ENCODE measurements around the gene ASCL2.
"Not testable (repeated sequence)": the region's sequence is repeated elsewhere in the genome, so short reads cannot be mapped to it uniquely, and the experiment has no call there.

ASCL2 gene

GRCh38 chr11:2258501-2259465, 11.6 kb downstream of the ASCL2 start:
- DNase-seq = no peak

GRCh38 chr11:2256951-2257700, 13.3 kb downstream of the ASCL2 start:
- DNase-seq = peak; percentile 34

GRCh38 chr11:2256293-2256913, 14.0 kb downstream of the ASCL2 start:
- DNase-seq = no peak

- DNase-seq = no peak
Measured at GRCh38 chr11:2252018-2252417, 18.4 kb downstream of the ASCL2 start.

- no peak for DNase-seq
Measured at GRCh38 chr11:2251138-2251537, 19.2 kb downstream of the ASCL2 start.

- no peak for DNase-seq
Measured at GRCh38 chr11:2250485-2250884, 19.9 kb downstream of the ASCL2 start.

GRCh38 chr11:2250041-2250440, 20.3 kb downstream of the ASCL2 start:
- DNase-seq = no peak

GRCh38 chr11:2249189-2249916, 21.0 kb downstream of the ASCL2 start:
- DNase-seq = no peak

GRCh38 chr11:2248762-2249161, 21.6 kb downstream of the ASCL2 start:
- no peak for DNase-seq

- DNase-seq = no peak
Measured at GRCh38 chr11:2248242-2248641, 22.1 kb downstream of the ASCL2 start.

- DNase-seq = no peak
Measured at GRCh38 chr11:2247496-2247895, 22.9 kb downstream of the ASCL2 start.

- no peak for DNase-seq
Measured at GRCh38 chr11:2240834-2241233, 29.6 kb downstream of the ASCL2 start.

- no peak for DNase-seq
Measured at GRCh38 chr11:2237457-2238238, 32.7 kb downstream of the ASCL2 start.

- not testable (repeated sequence) for DNase-seq
Measured at GRCh38 chr11:2236381-2237134, 33.8 kb downstream of the ASCL2 start.

GRCh38 chr11:2235588-2236326, 34.6 kb downstream of the ASCL2 start:
- DNase-seq = no peak

- DNase-seq = no peak
Measured at GRCh38 chr11:2234963-2235362, 35.4 kb downstream of the ASCL2 start.

GRCh38 chr11:2233693-2234455, 36.5 kb downstream of the ASCL2 start:
- no peak for DNase-seq

- no peak for DNase-seq
Measured at GRCh38 chr11:2229713-2230297, 40.6 kb downstream of the ASCL2 start.

- no peak for DNase-seq
Measured at GRCh38 chr11:2224254-2224653, 46.1 kb downstream of the ASCL2 start.
